Epithelial cell of esophagus (primary cell): ENCODE measurements around the gene STK10.
A peak's percentile ranks its signal among the peaks of the same experiment; 100 is the strongest.
"Not testable (repeated sequence)": the region's sequence is repeated elsewhere in the genome, so short reads cannot be mapped to it uniquely, and the experiment has no call there.

Experiments
- DNase-seq: peaks from one replicate; pipeline ENCODE4 v3.0.0; 2010; ENCODE audit warnings: low read depth
- H3K4me3 ChIP-seq: 2 replicates; pipeline ENCODE4 v1.5.1; 2011; ENCODE audit warnings: mild to moderate bottlenecking, low read length, control low read depth
- TF ChIP-seq, protein P1 (sequence below): IDR thresholded peaks from 2 replicates; pipeline ENCODE4 v1.5.1; 2011; ENCODE audit warnings: low read depth, mild to moderate bottlenecking, low read length, control low read depth, inconsistent platforms; ENCODE audit not compliant: insufficient read depth; ENCODE audit errors: missing control alignments

STK10 gene

DNA sequence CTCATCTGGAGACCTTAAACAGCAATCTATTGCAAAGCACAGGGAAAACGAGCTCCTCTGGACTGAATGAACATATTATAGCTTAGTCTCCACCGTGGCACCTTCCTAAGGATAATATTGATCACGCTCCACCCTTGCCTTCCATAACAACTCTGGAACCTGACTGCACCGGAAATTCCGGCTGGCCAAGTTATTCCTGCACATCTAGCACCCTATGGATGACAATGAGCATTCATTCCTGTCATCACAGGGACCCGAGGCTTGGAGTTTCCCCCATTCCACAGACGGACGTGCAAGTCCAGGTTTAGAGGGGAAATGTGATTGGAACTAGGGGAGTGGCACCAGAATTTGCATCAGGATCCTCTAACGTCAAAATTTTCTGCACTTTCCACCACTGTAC, 27.5 kb downstream of the STK10 start:
- H3K4me3 ChIP-seq = no peak overlapping the region
- TF ChIP-seq, protein P1, sequence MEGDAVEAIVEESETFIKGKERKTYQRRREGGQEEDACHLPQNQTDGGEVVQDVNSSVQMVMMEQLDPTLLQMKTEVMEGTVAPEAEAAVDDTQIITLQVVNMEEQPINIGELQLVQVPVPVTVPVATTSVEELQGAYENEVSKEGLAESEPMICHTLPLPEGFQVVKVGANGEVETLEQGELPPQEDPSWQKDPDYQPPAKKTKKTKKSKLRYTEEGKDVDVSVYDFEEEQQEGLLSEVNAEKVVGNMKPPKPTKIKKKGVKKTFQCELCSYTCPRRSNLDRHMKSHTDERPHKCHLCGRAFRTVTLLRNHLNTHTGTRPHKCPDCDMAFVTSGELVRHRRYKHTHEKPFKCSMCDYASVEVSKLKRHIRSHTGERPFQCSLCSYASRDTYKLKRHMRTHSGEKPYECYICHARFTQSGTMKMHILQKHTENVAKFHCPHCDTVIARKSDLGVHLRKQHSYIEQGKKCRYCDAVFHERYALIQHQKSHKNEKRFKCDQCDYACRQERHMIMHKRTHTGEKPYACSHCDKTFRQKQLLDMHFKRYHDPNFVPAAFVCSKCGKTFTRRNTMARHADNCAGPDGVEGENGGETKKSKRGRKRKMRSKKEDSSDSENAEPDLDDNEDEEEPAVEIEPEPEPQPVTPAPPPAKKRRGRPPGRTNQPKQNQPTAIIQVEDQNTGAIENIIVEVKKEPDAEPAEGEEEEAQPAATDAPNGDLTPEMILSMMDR = no peak
- DNase-seq = peak; percentile 43

DNA sequence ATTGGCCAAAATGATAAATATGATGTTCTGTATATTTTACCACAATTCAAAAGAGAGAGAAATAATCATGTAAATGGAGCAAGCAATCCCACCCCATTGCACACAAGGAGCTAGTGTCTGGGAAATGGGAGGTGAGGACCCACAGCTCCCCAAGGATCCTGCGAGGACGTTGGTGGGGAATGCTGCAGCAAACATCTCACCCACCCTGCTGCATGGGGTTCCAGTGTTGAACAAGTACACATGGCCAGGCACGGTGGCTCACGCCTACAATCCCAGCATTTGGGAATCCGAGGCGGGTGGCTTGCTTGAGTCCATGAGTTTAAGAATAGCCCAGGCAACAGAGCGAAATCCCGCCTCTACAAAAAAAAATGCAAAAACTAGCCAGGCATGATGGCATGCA, 29.0 kb downstream of the STK10 start:
- H3K4me3 ChIP-seq = no peak overlapping the region
- no peak for DNase-seq
- TF ChIP-seq, protein P1 = no peak

DNA sequence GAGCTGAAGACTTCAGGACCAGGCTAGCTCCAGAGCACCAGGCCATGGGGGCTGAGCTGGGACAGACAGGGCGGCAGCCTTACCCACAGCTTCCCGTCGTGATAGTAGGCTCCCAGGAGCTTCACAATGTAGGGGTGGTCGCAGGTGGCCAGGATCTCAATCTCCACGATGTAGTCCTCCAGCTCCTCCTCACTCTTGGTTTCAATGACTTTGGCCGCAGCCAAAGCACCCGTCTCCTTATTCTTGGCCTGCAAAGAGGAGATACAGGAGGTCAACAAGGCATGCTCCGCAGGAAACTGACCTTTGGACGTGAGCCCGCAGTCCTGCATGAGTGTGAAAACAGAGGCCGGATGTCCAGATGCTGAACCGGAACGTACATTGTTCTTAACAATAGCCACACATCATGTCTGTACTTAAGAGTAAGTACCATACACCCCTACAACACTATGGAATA, 31.5 kb downstream of the STK10 start:
- TF ChIP-seq, protein P1 = no peak
- DNase-seq = no peak
- H3K4me3 ChIP-seq = no peak overlapping the region

DNA sequence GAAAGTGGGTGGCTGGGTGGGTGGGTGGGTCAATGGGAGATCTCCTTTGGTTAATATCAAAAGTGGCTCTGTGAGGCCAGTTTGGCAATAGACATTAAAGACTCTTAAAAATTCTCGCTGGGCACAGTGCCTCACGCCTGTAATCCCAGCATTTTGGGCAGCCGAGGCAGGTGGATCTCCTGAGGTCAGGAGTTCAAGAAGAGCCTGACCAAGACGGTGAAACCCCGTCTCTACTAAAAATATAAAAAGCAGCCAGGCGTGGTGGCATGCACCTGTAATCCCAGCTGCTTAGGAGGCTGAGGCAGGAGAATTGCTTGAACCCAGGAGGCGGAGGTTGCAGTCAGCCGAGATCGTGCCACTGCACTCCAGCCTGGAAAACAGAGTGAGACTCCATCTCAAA, 32.9 kb downstream of the STK10 start:
- not testable (repeated sequence) for H3K4me3 ChIP-seq

DNA sequence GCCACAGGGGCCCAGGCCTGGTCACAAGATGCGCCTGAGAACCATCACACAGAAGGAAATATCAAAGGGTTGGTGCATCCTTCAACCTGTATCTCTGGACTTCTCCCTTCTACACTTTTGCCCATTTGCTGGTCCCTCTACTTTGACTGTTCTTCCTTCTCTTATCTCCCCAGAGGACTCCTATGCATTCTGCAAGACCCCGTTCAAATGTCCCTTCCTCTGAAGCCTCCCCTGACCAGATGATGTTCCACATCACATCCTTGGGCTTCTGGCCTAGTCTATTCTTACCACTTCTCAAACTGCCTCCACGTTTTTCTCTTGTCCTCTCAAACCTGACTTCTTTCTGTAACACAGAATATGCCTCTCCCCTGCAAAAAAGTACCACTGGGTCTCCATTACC, 34.3 kb downstream of the STK10 start:
- TF ChIP-seq, protein P1 = no peak
- DNase-seq = no peak
- H3K4me3 ChIP-seq = no peak overlapping the region

More for the DNA sequence above, 32.9 kb downstream of the STK10 start:
- not testable (repeated sequence) for DNase-seq

DNA sequence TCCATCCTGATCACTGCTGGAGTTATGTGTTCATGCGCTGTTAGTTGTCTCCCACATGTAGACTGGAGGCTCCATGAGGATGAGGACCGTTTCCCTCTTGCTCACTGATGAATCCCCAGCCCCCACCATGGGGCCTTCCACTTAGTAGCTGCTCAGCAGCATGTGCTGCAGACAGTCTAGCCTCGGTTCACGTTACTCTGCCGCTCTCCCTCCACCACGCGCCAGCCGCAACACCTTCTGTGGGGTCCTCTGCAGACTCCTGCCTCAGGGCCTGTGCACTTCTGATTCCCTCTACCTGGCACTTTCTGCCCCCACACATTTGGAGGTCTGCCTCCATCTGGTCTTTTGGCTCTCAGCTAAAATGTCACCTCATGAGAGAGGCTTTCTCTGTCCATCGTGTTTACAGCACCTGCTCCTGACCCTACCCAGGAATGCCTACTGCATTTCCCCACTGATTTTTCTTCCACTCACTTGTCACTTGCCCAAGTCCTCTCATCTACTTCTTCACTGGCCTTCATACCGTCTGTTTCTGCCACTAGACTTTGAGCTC, 36.3 kb downstream of the STK10 start:
- DNase-seq = no peak
- TF ChIP-seq, protein P1 = no peak
- no peak overlapping the region for H3K4me3 ChIP-seq

DNA sequence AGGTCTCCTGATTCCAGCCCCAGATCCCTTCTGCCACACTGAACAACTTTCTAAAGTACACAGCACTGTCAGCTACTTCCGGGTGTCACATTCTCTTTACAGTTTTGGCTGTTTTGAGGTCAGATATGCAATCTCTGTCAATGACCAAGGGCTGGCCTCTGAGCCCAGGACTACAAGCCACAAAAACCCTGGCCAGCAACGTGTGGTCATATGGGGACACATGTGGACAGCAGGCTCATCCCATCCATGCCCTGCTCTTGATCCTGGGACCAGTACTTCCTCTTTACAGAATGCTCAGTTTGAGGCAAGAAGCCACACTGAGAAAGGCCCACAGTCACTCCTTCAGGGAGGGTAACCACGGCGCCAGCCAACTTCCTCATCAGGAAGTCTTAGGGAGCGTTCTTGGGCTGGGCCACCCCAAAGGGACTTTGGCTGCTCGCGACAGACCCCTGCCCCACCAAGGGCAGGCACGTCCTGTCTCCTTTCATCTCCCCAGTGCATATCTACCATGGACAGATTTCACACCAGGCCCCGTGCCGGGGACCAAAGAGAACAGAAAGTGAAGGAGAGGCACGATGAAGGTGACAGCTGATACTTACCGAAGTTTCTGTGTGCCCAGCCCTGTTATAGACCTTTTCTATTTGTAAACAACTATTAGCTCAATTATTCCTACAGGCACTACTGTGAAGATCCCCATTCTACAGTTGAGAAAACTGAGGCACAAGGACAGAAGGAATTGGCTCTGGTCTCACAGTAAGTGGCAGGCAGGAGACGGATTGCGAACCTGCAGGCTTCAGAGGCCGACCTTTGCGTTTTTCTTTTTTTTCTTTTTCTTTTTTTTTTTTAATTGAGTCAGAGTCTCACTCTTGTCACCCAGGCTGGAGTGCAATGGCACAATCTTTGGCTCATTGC, 37.3 kb downstream of the STK10 start:
- no peak for DNase-seq
- TF ChIP-seq, protein P1 = no peak
- no peak overlapping the region for H3K4me3 ChIP-seq

DNA sequence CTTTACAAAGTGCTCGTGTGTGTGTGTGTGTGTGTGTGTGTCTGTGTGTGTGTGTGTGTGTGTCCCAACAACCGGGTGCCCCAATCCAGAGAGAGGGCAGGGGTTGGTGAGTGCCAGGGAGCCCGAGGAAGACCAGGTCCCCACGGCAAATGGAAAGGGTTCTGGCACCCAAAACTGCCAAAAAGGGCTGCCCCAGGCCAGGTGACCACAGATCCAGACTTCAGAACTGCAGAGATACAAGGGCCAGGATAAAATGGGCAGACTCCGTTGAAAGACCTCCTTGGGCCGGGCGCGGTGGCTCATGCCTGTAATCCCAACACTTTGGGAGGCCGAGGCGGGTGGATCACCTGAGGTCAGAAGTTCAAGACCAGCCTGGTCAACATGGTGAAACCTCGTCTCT, 38.5 kb downstream of the STK10 start:
- not testable (repeated sequence) for DNase-seq, H3K4me3 ChIP-seq
